Left colon (tissue), 2 donors: ENCODE results near the gene CD8B2. TPM values are rescaled to one million over a fixed set of nuclear protein-coding genes. Genes with fewer than 3 reads are reported as not detected.
"Not testable (repeated sequence)": the region's sequence is repeated elsewhere in the genome, so short reads cannot be mapped to it uniquely, and the experiment has no call there.

Source experiments
- ATAC-seq: fragments of 200-7000 bp; cut with Tn5 transposase; one replicate; pipeline ENCODE4 v1.9.1; 2020; ENCODE audit warnings: mild to moderate bottlenecking, moderate library complexity
- DNase-seq, 2 donors: peaks; one replicate each; pipeline ENCODE4 v3.0.0-alpha.2; 2020
- intact Hi-C, 2 donors: fragments of 100-400 bp; cut with DNase I in 1 of 2; cut with micrococcal nuclease in 1 of 2; formaldehyde crosslinking; loops; one replicate each; pipeline versions ENCODE4 v1.11.2 to v1.14.0; 2022; cut with DNase I, micrococcal nuclease
- total RNA-seq, 2 donors: library from RNA; stranded (reverse); fragmentation: NEBNext Ultra II Directional; extraction: Animal tissue kit (Norgen Biotek cat#: 25700); gene quantifications; one replicate each; pipeline ENCODE4 v1.2.1, GENCODE V29; 2021
- donor health status: DM: no; HTN: no; CAD: no.
- donor health status: DM: yes; HTN: yes; CAD: no.

The CD8B2 gene
- total RNA-seq, 2 donors from 2014 or later = 0.06 to 0.08 TPM

GRCh38 chr2:106541333-106541732 lies 54.2 kb downstream of the CD8B2 start:
- intact Hi-C loops = loop anchor here in 1 of 2 donors (10.0 kb wide), 1 partner anchor 437 kb away; no protein-coding TSS in a partner anchor
- no peak for DNase-seq
- no peak for ATAC-seq

- intact Hi-C loops = loop anchor here in 1 of 2 donors (10.0 kb wide), 1 partner anchor 438 kb away; no protein-coding TSS in a partner anchor
- peak; percentile 86 for ATAC-seq
Observed at GRCh38 chr2:106542746-106543359, 55.7 kb downstream of the CD8B2 start.

DNA sequence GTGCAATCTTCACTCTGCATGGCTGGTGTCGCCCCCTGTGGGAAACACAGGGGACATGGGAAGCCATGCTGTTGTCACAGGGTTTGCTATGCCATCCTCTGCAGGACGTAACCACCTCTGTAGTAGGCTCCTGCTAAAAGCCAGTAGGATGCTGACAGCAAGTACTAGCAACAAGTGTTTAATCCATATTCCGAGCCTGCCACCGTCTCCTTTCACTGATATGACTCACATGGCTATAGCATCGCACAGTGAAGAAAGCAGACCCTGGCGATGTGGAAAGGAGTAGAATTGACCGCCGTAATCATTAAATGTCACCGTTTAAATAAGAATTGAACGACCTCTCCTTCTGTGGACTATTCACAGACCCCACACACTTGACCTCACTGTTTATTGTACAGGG lies 57.8 kb downstream of the CD8B2 start:
- no peak for ATAC-seq
- intact Hi-C loops = loop anchor here in 1 of 2 donors (10.0 kb wide), 1 partner anchor 440 kb away; no protein-coding TSS in a partner anchor
- DNase-seq = no peak

More at GRCh38 chr2:106542746-106543359, 55.7 kb downstream of the CD8B2 start:
- DNase-seq = peak; percentile 41 to 81

DNA sequence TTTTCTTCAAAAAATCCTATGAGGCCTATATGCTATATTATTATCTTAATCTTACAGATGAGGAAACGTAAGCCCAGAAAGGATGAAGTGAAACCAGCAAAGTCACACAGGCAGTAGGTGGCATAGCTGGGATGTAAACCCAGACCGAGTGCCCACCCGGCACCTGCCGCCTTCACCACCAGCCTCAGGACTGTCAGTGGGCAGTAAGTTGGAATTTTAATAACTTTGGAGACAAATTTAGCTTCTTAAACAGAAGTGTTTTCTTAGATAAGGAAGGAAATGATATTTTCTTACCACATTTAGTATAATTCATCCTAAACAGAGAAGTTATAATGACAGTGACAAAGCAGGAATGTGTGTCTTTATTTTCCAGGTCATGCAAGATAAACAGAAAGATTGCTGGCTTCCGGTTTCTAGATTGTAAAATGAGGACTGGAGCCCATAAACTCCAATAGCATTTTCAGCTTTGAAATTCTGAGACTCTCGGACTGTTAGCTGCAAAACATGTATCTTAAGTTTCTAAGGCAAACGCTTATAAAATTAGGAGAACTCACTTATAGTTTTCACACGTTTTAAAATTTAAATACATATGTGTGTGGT lies 59.3 kb downstream of the CD8B2 start:
- intact Hi-C loops = loop anchor here in 1 of 2 donors (10.0 kb wide), 1 partner anchor 442 kb away; no protein-coding TSS in a partner anchor
- no peak for DNase-seq
- ATAC-seq = peak; percentile 54

GRCh38 chr2:106547164-106547903 lies 60.2 kb downstream of the CD8B2 start:
- DNase-seq = peak; percentile 34 to 38
- peak; percentile 29 for ATAC-seq

DNA sequence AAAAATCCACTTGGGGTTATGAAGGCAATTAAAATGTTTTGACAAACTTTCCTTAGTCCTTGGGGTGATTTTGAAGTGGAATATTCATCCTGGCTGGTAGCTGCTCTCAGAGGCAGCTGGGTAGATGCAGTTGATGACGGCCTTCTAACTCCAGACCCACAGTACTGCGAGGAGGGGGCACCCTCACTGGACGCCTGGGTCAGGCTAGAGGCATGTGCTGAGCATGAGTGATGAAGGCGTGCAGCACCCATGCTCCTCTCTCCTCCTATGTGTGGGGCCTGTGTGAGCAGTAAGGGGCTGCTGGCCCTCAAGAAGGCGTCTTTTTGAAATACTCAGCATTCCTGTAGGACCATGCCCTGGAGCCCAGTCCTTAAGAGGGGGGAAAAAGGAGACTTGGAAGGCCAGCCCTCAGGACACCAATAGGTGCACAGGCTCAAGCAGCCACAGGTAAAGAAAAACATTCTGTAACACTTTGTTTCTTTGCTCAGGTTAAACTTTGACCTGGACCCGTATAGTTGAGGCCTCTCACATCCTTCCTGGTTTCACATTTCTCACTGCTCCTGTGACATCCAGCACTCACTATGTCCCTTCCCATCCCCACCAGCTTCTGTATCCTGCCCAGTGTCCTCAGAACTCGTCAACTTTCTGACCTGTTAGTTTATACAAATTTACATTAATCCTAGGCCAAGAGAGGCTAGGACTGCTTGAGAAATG lies 64.4 kb downstream of the CD8B2 start:
- DNase-seq (no peak), ATAC-seq (peak; percentile 64)
- intact Hi-C loops = no loop called here

More at GRCh38 chr2:106547164-106547903, 60.2 kb downstream of the CD8B2 start:
- intact Hi-C loops = loop anchor here in 1 of 2 donors (10.0 kb wide), 1 partner anchor 443 kb away; no protein-coding TSS in a partner anchor

DNA sequence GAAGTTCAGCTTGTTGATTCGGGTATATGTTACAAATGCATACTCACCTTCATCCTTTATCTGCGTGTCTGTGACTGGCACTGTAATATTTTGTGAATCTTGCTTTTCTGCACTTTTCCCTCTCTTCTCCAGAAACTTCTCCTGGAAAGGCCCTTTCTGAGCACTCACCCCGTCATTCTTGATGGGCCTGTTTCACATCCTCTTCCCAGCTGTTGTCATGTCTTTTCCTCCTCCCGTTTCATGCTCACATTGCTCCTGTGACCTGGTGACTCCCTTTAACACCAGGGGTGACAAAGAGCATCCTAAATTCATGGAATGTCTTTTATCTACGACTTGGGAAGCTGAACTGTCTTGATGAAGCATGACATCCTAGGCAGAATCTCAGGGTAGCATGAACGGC lies 65.8 kb downstream of the CD8B2 start:
- no peak for DNase-seq
- intact Hi-C loops = no loop called here
- ATAC-seq = no peak

- ATAC-seq (no peak), DNase-seq (no peak)
- intact Hi-C loops = no loop called here
Observed at GRCh38 chr2:106553321-106553720, 66.2 kb downstream of the CD8B2 start.

- ATAC-seq (no peak), DNase-seq (no peak)
- intact Hi-C loops = no loop called here
Observed at GRCh38 chr2:106554411-106554810, 67.2 kb downstream of the CD8B2 start.

- intact Hi-C loops = no loop called here
- no peak for DNase-seq
- ATAC-seq = no peak
Observed at GRCh38 chr2:106555053-106555452, 67.9 kb downstream of the CD8B2 start.

DNA sequence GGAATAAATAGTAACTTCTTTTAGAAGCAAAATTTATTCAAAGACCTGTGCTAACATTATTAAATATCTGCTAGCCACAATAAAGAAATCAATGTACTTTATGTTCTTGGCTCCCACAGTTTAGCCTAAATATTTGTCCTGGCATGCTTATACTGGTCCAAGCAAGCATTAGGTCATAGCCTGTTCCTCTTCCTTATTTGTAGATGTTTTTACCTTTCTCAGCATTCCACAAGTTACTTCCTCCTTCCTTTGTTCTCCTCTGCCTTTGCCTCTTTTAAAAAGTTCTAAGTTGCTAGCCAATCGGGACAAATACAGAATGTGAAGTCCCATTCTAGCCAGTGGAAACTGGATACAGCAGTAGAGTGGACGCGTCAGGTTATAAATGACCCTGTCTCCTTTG lies 72.6 kb downstream of the CD8B2 start:
- ATAC-seq, intact Hi-C loops: not testable (repeated sequence)

GRCh38 chr2:106560773-106561172 lies 73.6 kb downstream of the CD8B2 start:
- intact Hi-C loops = no loop called here
- no peak for ATAC-seq

More for the DNA sequence above, 72.6 kb downstream of the CD8B2 start:
- not testable (repeated sequence) for DNase-seq

GRCh38 chr2:106561356-106561755 lies 74.2 kb downstream of the CD8B2 start:
- intact Hi-C loops = no loop called here
- peak; percentile 60 for ATAC-seq
- DNase-seq = peak in 1 of 2 donors; percentile 46

More at GRCh38 chr2:106560773-106561172, 73.6 kb downstream of the CD8B2 start:
- DNase-seq = no peak

DNA sequence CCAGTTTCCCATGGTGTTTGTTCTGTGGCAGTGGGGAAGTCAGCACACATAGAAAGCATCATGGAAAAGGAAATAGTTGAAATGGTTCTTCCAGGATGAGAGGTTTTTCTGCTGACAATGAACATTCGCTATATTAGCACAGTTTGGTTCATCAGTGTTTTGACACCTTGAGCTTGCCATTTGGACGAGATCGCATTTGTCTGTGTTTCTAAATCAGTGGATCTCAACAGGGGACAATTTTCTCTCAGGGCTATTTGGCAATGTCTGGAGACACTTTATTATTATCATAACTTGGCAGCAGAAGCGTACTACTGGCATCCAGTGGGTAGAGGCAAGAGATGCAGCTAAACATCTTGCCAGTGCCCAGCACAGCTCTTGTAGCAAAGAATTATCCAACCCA lies 74.6 kb downstream of the CD8B2 start:
- no peak for ATAC-seq
- DNase-seq = no peak
- intact Hi-C loops = no loop called here

DNA sequence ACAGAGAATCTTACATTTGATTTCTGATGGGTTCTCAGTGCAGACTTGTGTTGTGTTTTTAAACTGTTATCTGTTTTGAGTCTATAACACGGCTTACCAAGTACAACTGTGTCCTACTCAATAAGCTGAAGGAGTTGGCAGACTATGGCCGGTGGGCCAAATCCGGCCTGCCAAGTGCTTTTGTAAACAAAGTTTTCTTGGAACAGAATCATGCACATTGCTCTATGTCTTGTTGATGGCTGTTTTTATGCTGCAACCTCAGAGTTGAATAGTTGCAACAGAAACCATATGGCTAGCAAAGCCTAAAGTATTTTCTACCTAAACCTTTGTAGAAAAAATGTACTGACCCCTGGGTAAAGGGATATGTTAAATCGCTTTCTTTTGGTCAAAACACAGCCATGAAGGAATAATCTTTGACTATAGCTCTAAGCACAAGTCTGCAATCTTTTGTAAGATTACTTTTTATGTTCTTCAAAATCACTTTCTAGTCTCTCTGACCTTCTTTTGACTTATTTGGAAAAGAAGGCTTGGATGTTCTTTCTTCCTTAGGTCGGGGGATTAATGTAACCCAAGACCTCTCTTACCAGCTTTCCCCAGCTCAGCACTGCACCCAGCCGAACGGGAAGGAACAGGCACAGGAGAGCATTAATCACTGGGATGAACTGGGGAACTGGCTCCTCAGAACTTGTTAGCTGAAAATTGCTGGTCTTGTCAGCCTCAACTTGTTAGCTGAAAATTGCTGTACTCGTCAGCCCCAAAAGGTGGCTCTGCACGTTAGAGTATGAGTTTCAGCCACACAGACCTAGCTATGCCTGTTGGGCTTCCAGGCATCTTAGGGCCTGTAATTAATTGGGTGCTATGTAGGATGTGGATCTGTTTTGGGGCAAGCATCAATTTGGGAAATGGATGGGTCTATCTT lies 75.4 kb downstream of the CD8B2 start:
- ATAC-seq = no peak
- no peak for DNase-seq
- intact Hi-C loops = no loop called here

GRCh38 chr2:106563195-106563594 lies 76.0 kb downstream of the CD8B2 start:
- DNase-seq (no peak), ATAC-seq (no peak)
- intact Hi-C loops = no loop called here

DNA sequence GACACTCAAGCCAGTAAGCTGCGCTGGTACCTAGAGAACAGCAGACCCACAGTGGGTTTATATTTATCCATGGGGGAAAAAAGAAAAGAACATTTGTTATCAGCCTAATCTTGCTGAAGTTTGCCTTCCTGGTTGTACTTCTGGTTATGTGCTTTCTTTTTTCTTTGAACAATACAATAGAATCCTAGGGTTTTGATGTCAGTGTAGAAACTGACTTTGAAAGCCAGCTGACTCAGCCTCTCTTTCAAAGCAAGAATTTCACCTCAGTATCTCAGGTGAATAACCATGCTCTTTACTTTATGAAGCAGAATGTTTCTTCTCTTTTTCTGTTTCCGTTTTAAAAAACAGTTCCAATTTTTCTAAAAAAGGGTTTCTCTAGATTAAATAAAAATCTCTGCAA lies 78.4 kb downstream of the CD8B2 start:
- ATAC-seq (no peak), DNase-seq (no peak)
- intact Hi-C loops = no loop called here

DNA sequence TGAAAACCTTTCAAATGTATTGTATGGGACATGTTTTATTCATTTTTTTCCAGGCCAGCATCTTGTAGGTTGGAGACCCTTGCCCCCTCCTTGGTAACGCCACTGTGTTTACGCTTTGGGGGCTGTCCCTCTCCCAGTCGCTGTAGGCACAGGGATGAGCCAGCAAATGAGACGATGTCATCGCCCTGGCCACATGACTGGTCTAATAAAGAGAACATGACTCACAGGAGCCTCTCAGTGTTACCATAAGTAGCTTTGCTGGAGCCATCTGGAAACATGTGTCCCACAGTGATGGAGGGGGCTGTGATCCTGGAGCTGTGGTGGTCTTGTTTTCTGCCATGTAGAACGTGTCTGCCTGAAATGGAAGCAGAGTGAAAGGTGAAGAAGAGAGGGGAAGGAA lies 78.9 kb downstream of the CD8B2 start:
- DNase-seq (no peak), ATAC-seq (no peak)
- intact Hi-C loops = no loop called here
